NCI-H2196 (cell line): ENCODE results near the gene ERFE.

Experiments used
- DNase-seq: peaks from one replicate; lab custom pipeline; 2025; ENCODE audit not compliant: unreplicated experiment; lab: John Stamatoyannopoulos, UW

ERFE gene

DNA sequence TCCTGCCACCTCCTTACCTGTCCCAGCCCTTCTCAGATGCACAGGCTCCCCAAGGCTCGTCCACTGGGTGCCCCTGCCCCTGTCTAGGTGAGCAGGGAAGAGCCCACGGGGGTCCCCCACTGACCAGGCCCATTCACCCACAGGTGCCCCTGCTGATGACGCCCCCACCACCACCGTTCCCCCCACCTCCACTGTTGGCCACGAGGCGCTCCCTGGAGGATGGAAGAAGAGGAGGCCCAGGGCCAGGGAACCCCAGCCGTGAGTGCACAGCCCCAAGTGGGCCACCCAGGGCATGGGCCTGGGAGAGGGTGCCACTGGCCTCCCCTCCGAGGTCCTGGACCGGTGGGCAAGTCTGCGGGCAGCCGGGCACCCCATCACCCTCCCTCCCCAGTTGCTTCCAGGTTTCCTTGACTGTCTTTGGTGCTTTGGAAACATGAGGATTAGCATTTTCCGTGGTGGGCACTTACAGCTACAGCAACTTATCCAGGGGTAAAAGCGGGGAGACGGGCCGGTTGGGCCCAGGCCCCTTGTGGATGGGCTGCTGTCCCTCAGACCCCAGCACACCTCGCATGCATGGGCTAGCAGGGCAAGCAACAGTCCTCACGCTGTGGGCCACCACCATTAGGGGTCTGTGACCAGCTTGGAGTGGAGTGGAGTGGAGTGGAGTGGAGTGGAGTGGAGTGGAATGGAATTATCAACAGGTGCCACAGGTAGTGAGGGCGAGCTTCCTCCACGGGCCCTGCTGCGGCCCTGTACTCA, 33.5 kb upstream of the ERFE start:
- DNase-seq = no peak

DNA sequence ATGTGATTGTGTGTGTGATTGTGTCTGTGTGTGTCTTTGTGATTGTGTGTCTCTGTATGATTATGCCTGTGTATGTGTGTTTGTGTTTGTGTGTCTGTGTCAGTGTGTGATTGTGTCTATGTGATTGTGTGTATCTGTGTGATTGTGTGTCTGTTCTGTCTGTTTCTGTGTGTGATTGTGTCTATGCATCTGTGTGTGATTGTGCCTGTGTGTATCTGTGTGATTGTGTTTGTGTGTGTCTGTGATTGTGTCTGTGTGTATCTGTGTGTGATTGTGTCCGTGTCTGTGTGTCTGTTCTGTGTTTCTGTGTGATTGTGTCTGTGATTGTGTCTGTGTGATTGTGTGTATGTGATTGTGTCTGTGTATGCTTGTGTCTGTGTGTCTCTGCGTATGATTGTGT, 32.4 kb upstream of the ERFE start:
- no peak for DNase-seq

DNA sequence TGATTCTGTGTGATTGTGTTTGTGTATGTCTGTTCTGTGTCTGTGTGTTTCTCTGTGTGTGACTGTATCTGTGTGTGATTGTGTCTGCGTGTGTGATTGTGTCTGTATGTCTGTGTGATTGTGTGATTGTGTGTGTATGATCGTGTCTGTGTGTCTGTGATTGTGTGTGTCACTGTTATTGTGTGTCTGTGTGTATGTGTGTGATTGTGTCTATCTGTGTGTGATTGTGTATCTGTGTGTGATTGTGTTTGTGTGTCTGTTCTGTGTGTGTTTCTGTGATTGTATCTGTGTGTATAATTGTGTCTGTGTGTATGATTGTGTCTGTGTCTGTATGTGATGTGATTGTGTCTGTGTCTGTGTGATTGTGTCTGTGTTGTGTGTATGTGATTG, 32.0 kb upstream of the ERFE start:
- no peak for DNase-seq

GRCh38 chr2:238127165-238128060, 31.4 kb upstream of the ERFE start:
- DNase-seq = no peak

GRCh38 chr2:238128061-238128440, 30.7 kb upstream of the ERFE start:
- no peak for DNase-seq

- DNase-seq = no peak
Observed at GRCh38 chr2:238128534-238129001, 30.2 kb upstream of the ERFE start.

DNA sequence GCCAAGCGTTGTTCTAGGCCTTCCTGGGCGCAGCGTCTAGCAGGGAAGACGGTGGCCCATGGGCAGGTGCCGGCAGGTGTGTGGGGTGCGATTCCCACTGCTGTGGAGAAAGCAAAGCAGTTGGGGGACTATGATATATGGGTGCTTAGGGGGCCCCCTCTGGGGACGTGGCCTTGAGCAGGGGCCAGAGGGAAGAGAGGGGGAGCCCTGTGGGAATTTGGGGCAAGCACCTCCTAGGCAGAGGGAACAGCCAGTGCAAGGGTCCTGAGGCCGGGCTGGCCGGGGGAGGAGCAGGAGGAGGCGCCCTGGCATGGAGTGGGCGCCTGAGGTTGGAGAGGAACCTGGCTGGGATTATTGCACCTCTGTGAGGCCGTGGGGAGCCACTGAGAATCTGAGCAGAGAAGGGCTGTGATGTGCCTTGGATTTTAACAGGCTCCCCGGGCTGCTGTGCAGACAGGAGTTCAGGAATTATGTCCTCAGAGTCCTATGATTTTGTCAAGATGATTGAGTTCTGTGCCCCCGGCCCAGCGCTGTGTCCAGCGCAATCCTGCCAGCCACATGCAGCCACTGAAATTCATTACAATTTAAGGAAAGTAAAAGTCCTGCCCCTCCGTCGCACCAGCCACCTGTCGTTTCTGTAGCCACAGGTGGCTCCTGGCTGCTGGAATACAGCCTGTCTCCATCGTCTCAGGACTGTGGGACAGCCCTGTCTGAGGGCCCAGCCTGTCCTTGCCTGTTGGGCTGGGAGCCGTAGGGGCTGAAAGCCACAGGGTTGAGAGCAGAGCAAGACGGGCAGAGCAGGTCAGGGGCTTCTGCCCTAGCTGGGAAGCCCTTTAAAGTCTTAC, 29.4 kb upstream of the ERFE start:
- no peak for DNase-seq

DNA sequence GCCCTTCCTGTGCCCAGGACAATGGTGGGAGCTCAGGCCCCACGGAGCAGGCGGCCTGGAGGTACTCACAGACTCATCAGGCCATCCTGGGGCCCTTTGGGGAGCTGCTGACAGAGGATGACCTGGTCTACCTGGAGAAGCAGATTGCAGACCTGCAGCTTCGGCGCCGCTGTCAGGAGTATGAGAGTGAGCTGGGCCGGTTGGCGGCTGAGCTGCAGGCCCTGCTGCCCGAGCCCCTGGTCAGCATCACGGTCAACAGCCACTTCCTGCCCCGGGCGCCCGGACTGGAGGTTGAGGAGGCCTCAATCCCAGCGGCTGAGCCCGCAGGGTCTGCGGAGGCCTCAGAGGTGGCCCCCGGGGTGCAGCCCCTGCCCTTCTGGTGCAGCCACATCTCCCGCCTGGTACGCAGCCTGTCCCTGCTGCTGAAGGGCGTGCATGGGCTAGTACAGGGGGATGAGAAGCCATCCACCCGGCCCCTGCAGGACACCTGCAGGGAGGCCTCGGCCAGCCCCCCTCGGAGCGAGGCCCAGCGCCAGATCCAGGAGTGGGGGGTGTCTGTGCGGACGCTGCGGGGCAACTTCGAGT, 28.6 kb upstream of the ERFE start:
- no peak for DNase-seq

DNA sequence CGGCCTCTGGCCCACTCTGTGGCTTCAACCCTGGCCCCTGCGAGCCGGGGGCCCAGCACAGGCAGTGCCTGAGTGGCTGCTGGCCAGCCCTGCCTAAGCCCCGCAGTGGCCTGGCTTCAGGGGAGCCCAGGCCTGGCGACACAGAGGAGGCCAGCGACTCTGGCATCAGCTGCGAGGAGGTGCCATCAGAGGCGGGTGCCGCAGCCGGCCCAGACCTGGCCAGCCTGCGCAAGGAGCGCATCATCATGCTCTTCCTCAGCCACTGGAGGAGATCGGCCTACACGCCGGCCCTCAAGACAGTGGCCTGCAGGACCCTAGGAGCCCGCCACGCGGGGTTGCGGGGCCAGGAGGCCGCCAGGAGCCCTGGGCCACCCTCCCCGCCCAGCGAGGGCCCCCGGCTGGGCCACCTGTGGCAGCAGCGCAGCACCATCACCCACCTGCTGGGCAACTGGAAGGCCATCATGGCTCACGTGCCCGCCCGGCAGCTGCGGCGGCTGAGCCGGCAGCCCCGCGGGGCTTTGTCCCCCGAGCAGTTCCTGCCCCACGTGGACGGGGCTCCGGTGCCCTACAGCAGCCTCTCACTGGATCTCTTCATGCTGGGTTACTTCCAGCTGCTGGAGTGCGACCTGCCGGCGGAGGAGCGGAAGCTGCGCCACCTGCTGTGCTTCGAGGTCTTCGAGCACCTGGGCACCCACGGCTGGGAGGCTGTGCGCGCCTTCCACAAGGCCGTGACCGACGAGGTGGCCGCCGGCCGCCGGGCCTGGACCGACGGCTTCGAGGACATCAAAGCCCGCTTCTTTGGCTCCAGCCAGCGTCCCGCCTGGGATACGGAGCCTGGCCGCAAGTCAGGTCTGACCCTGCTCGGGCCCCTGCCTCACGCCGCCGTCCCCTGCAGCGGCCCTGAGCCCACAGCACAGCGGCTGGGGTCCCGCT, 27.8 kb upstream of the ERFE start:
- DNase-seq = no peak

GRCh38 chr2:238131761-238132462, 26.9 kb upstream of the ERFE start:
- DNase-seq = no peak

- DNase-seq = no peak
Observed at GRCh38 chr2:238132463-238133450, 26.0 kb upstream of the ERFE start.

DNA sequence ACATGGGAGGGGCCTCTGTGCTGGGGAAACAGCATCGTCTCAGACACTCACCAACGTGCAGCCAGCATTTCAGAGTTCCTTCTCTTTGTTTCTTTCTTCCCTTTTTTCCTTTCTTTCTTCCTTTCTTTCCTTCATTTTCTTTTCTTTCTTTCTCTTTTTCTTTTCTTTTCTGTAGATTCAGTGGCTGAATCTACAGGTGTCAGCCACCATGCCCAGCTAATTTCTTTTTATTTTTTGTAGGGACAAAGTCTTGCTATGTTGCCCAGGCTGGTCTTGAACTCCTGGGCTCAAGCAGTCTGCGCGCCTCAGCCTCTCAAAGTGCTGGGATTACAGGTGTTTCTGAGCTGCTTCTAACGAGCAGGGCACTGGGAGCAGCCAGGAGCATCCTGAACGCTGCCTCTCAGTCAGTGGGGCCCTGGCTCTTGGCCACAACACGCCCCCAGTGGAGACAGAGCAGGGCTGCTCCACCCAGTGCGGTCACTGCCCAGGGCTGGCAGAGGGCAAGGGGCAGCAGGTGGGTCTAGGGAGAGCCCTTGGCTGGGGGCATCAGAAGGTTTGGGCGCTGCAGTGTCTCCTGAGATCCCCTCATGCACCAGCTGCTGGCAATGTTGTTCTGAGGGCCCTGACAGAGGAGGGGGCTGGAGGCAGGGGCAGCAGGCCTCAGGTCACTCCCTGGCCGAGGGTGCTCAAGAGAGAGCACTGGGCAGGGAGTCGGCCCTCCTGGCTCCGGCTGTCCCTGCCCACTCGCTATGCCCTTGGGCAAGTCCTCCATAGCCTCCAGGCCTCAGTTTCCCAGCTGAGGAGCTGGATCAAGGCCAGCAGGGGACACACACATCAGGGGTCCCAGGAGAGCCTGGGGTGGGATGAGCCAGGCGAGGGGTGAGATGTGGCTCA, 25.0 kb upstream of the ERFE start:
- no peak for DNase-seq

- no peak for DNase-seq
Observed at GRCh38 chr2:238134393-238134785, 24.4 kb upstream of the ERFE start.

DNA sequence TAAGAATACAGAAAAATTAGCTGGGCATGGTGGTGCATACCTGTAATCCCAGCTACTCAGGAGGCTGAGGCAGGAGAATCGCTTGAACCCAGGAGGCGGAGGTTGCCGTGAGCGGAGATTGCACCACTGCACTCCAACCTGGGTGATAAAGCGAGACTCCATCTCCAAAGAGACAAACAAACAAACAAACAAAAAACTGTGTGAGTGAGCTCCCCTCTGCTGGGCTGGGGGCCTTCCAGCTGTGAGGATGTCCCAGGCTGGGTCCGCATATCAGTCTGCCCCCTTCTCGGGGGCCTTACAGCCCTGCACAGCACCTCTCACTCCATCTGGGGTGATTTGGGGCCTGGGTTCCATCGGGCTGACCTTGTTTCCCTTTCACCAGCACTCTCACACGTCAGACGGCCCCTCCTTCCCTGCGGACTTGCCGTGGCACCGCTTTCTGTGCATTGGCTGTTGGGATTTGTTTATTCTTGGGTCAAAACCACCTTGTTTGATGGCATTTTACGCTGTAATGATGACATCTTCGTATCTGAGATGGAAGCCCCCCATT, 23.1 kb upstream of the ERFE start:
- DNase-seq = no peak

GRCh38 chr2:238136820-238137537, 21.8 kb upstream of the ERFE start:
- no peak for DNase-seq

DNA sequence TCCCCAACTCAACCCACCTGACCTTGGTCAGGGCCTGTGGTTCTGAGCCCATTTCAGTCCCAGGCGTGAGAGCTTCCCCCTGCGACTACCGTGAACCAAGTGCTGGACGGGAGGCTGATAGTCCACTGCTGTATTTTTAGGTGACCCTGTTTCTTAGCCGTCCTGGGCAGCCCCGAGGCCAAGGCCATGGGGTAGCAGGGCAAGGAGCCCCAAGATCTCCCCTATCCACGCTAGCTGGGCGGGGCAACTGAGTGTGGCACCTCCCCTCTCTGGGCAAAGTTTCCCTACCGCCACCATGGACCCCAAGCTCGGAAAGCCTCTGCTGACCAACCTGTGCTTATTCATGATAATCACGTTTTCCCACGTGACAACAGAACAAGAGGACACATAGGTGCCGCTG, 20.9 kb upstream of the ERFE start:
- DNase-seq = no peak
